ENCODE measurements around the gene DAAM2. TPM values are rescaled to one million over a fixed set of nuclear protein-coding genes. Genes with fewer than 3 reads are reported as not detected.

Gene DAAM2
- polyA plus RNA-seq, 1 of the 3 experiments (the other 2 are of a cell fraction), result 0.20 TPM

DNA sequence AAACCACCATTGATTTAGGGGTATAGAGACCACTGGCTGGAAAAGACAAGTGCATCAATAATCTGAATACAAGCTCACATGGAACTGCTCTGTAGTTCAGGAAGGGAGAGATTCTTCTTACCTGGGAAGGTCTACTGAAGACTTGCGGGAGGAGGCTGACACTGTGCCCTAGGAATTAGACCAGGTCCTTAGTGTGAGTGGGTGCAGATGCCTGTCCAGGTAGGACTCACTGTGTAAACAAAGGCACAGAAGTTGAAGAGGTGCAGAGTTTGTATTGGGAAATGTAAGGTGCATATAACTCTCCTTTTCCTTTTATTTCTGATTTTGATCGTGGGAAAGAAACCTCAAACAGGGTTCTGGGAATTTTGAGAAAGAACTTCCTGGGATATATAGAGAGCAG lies 66.8 kb downstream of the DAAM2 start:
- Histone ChIP-seq H4K20me1 (ENCODE audit: insufficient read depth) (no peaks in the 10 kb centered on the region), H3K27me3 (ENCODE audit: insufficient read depth) (no peaks in the 10 kb centered on the region), H3K27ac (ENCODE audit: low read depth in 2 of 2, low read length in 1 of 2) (no peak overlapping the region), H3K9me3 (no peaks in the 10 kb centered on the region), H3K79me2 (ENCODE audit: insufficient read depth) (no peaks in the 10 kb centered on the region), H3K36me3 (replicated peaks in 1 of 2; ENCODE audit: control insufficient read depth in 1 of 2, insufficient read depth in 2 of 2, low read length in 1 of 2) (no peaks in the 10 kb centered on the region), H3K9ac (no peak overlapping the region), H2AFZ (ENCODE audit: low read depth) (no peak overlapping the region), H3K9me2 (no peaks in the 10 kb centered on the region), H3F3A (replicated peaks; ENCODE audit: insufficient read depth) (no peaks in the 10 kb centered on the region), H3K4me2 (no peak overlapping the region), H3K4me1 (ENCODE audit: control insufficient read depth in 1 of 2, insufficient read depth in 2 of 2, low read depth in 1 of 2, low read length in 1 of 2) (no peaks in the 10 kb centered on the region), H3K4me3 (ENCODE audit: low read depth in 2 of 2, low read length in 1 of 2) (no peak overlapping the region)
- ChIA-PET POLR2A (no interaction called here), CTCF (no interaction called here)
- DNase-seq, result no peak
- WGBS (ENCODE audit: low lambda C conversion rate), result 50% methylated on average over 2 of the region's 2 CpGs
- no peak for TF ChIP-seq FOXJ3 (CRISPR knock-in tag; IDR thresholded peaks at IDR 0.05)
- no peak for TF ChIP-seq MEF2A (IDR thresholded peaks at IDR 0.05; ENCODE audit: borderline replicate concordance, low read depth)
- no peak for TF ChIP-seq TEAD4 (IDR thresholded peaks at IDR 0.05; ENCODE audit: borderline replicate concordance, insufficient read depth)
- no peak for TF ChIP-seq RFX5 (IDR thresholded peaks at IDR 0.05; ENCODE audit: low read length)
- no peak for TF ChIP-seq RAD21 (IDR thresholded peaks at IDR 0.05; ENCODE audit: low read length)
- no peak for TF ChIP-seq NRF1 (IDR thresholded peaks at IDR 0.05; ENCODE audit: low read depth, low read length)
- TF ChIP-seq EP300 (IDR thresholded peaks at IDR 0.05; ENCODE audit: borderline replicate concordance in 1 of 2, low read depth in 1 of 2, low read length in 1 of 2), result no peak
- TF ChIP-seq CHD2 (IDR thresholded peaks at IDR 0.05; ENCODE audit: low read length, partially characterized antibody), result no peak

DNA sequence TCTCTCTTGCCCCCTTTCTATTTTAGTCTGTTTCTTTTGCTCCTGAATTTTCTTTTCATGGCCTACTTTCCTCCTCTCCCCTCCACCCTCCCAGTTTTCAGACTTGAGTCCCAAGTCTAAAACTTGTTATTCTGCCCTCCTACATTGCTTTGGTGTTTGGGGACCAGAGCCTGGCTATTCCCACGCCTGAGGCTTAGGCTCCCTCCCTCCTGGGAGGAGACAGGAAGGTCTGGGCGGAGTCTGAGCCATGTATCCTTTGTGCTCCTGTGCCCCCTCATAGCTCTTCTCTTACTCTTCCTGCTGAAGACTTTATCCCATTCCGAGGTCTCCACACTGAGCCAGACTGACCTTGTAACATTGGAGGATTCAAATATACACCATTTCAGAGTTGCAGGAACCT lies 69.5 kb downstream of the DAAM2 start:
- Histone ChIP-seq H3K27ac (ENCODE audit: low read depth in 2 of 2, low read length in 1 of 2) (no peak overlapping the region), H3K27me3 (ENCODE audit: insufficient read depth) (no peaks in the 10 kb centered on the region), H3K4me2 (no peak overlapping the region), H3K9me2 (no peaks in the 10 kb centered on the region), H3K9me3 (no peaks in the 10 kb centered on the region), H2AFZ (ENCODE audit: low read depth) (no peak overlapping the region), H3K79me2 (ENCODE audit: insufficient read depth) (no peaks in the 10 kb centered on the region), H3K36me3 (replicated peaks in 1 of 2; ENCODE audit: control insufficient read depth in 1 of 2, insufficient read depth in 2 of 2, low read length in 1 of 2) (no peaks in the 10 kb centered on the region), H3F3A (replicated peaks; ENCODE audit: insufficient read depth) (no peaks in the 10 kb centered on the region), H3K4me1 (ENCODE audit: control insufficient read depth in 1 of 2, insufficient read depth in 2 of 2, low read depth in 1 of 2, low read length in 1 of 2) (no peaks in the 10 kb centered on the region), H3K4me3 (ENCODE audit: low read depth in 2 of 2, low read length in 1 of 2) (no peak overlapping the region), H4K20me1 (ENCODE audit: insufficient read depth) (no peaks in the 10 kb centered on the region), H3K9ac (no peak overlapping the region)
- 47% methylated on average over 3 of the region's 3 CpGs for WGBS (ENCODE audit: low lambda C conversion rate)
- ChIA-PET CTCF (no interaction called here), POLR2A (no interaction called here)
- TF ChIP-seq EP300 (IDR thresholded peaks at IDR 0.05; ENCODE audit: borderline replicate concordance in 1 of 2, low read depth in 1 of 2, low read length in 1 of 2) (no peak), RAD21 (IDR thresholded peaks at IDR 0.05; ENCODE audit: low read length) (no peak)
- no peak for DNase-seq

DNA sequence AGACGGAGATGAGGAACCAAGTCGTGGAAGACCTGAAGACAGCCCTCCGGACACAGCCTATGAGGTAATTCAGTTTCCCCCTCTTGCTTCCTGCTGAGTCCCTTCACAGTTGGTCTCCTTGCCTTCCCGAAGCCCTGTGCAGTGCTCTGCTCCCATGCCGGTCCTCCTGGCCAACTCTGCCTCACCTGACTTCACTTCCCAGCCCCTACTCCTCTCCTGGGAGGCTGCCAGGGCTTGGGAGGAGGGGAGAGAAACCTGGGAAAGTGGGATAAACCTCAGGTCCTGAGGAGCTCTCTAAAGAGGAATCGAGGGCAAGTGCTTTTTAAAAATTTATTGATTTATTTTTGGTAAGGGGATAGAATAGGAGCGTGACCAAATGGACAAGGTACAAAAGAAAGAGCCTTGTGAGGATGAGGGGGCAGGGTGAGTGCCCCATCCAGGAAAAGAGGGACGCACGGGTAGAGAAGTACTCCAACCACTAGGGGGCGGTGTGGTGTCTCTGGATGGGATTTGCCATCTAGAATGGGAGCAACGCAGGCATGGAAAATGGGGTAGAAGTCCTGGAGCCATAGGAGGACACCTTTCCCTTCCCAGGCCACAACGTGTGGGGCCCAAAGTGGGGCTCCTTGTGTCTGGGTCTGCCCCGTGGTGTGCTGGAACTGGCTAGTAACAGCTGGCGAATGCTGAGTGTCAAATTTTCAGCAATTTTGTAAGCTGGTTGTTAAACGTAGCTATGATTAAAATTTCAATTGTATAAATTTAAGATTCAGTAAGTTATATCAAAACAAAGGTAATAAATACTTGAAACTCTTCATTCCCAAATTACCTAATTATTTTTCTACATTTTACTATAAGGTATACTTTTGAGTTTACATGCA lies 73.1 kb downstream of the DAAM2 start:
- DNase-seq, result peak; percentile 65
- Histone ChIP-seq H3K27me3 (ENCODE audit: insufficient read depth) (no peaks in the 10 kb centered on the region), H3K9me2 (no peaks in the 10 kb centered on the region), H4K20me1 (ENCODE audit: insufficient read depth) (no peaks in the 10 kb centered on the region), H3K79me2 (ENCODE audit: insufficient read depth) (no peaks in the 10 kb centered on the region), H3K27ac (ENCODE audit: low read depth in 2 of 2, low read length in 1 of 2) (no peak overlapping the region), H3K4me3 (ENCODE audit: low read depth in 2 of 2, low read length in 1 of 2) (peak overlapping the region in 1 of 2 experiments; percentile 29; a peak in 1 of 4 replicates), H3K4me2 (no peak overlapping the region), H3F3A (replicated peaks; ENCODE audit: insufficient read depth) (no peaks in the 10 kb centered on the region), H3K4me1 (ENCODE audit: control insufficient read depth in 1 of 2, insufficient read depth in 2 of 2, low read depth in 1 of 2, low read length in 1 of 2) (no peaks in the 10 kb centered on the region), H3K9ac (no peak overlapping the region), H2AFZ (ENCODE audit: low read depth) (no peak overlapping the region), H3K36me3 (replicated peaks in 1 of 2; ENCODE audit: control insufficient read depth in 1 of 2, insufficient read depth in 2 of 2, low read length in 1 of 2) (no peaks in the 10 kb centered on the region), H3K9me3 (no peaks in the 10 kb centered on the region)
- WGBS (ENCODE audit: low lambda C conversion rate), result 37% methylated on average over 15 of the region's 15 CpGs
- TF ChIP-seq ELF1 (IDR thresholded peaks at IDR 0.05), result no peak
- TF ChIP-seq RAD21 (IDR thresholded peaks at IDR 0.05; ENCODE audit: low read length), result peak; percentile 58
- TF ChIP-seq, protein P1, sequence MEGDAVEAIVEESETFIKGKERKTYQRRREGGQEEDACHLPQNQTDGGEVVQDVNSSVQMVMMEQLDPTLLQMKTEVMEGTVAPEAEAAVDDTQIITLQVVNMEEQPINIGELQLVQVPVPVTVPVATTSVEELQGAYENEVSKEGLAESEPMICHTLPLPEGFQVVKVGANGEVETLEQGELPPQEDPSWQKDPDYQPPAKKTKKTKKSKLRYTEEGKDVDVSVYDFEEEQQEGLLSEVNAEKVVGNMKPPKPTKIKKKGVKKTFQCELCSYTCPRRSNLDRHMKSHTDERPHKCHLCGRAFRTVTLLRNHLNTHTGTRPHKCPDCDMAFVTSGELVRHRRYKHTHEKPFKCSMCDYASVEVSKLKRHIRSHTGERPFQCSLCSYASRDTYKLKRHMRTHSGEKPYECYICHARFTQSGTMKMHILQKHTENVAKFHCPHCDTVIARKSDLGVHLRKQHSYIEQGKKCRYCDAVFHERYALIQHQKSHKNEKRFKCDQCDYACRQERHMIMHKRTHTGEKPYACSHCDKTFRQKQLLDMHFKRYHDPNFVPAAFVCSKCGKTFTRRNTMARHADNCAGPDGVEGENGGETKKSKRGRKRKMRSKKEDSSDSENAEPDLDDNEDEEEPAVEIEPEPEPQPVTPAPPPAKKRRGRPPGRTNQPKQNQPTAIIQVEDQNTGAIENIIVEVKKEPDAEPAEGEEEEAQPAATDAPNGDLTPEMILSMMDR (IDR thresholded peaks at IDR 0.05), result peak; percentile 84
- no peak for TF ChIP-seq FOXM1 (IDR thresholded peaks at IDR 0.05; ENCODE audit: low read depth)
- TF ChIP-seq TEAD4 (IDR thresholded peaks at IDR 0.05; ENCODE audit: borderline replicate concordance, insufficient read depth), result no peak
- TF ChIP-seq, protein P2, sequence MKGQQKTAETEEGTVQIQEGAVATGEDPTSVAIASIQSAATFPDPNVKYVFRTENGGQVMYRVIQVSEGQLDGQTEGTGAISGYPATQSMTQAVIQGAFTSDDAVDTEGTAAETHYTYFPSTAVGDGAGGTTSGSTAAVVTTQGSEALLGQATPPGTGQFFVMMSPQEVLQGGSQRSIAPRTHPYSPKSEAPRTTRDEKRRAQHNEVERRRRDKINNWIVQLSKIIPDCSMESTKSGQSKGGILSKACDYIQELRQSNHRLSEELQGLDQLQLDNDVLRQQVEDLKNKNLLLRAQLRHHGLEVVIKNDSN (IDR thresholded peaks at IDR 0.05; ENCODE audit: borderline replicate concordance, low read depth), result no peak
- TF ChIP-seq SMC3 (IDR thresholded peaks at IDR 0.05; ENCODE audit: low read depth, low read length), result peak; percentile 65
- no peak for TF ChIP-seq FOXJ3 (CRISPR knock-in tag; IDR thresholded peaks at IDR 0.05)
- TF ChIP-seq MXI1 (IDR thresholded peaks at IDR 0.05; ENCODE audit: low read depth, low read length), result no peak
- TF ChIP-seq, protein P3, sequence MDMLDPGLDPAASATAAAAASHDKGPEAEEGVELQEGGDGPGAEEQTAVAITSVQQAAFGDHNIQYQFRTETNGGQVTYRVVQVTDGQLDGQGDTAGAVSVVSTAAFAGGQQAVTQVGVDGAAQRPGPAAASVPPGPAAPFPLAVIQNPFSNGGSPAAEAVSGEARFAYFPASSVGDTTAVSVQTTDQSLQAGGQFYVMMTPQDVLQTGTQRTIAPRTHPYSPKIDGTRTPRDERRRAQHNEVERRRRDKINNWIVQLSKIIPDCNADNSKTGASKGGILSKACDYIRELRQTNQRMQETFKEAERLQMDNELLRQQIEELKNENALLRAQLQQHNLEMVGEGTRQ (IDR thresholded peaks at IDR 0.05; ENCODE audit: borderline replicate concordance, low read depth, low read length), result no peak
- POLR2A ChIA-PET, result no interaction called here
- CTCF ChIA-PET, result interaction anchor here (0.6 to 3.3 kb wide), 28 partner anchors 8 to 525 kb away, joined by 3 to 22 read pairs (median 3); partner anchors contain the start of gene DAAM2
